HTR-8/SVneo (cell line): ENCODE results near the gene OSBPL3.

Experiments used
- DNase-seq: peaks from one replicate; pipeline ENCODE4 v3.0.0; 2011; ENCODE audit warnings: low spot score, mixed read lengths; ENCODE audit not compliant: insufficient read length
- FAIRE-seq: peaks from 2 replicates; lab custom pipeline; 2011; peaks lifted over from hg19 to GRCh38; lab: Jason Lieb, UNC

The OSBPL3 gene

GRCh38 chr7:24835643-24836042 lies 144.3 kb downstream of the OSBPL3 start:
- no peak for FAIRE-seq
- no peak for DNase-seq

GRCh38 chr7:24834128-24834798 lies 145.7 kb downstream of the OSBPL3 start:
- DNase-seq (no peak), FAIRE-seq (no peak)

GRCh38 chr7:24833549-24833948 lies 146.4 kb downstream of the OSBPL3 start:
- DNase-seq: no peak
- no peak for FAIRE-seq

GRCh38 chr7:24831240-24831639 lies 148.7 kb downstream of the OSBPL3 start:
- DNase-seq (no peak), FAIRE-seq (no peak)

- no peak for FAIRE-seq
Observed at GRCh38 chr7:24830440-24831050, 149.4 kb downstream of the OSBPL3 start.

GRCh38 chr7:24829787-24830186 lies 150.2 kb downstream of the OSBPL3 start:
- FAIRE-seq (peak; percentile 40), DNase-seq (no peak)

More at GRCh38 chr7:24830440-24831050, 149.4 kb downstream of the OSBPL3 start:
- no peak for DNase-seq

GRCh38 chr7:24828891-24829661 lies 150.9 kb downstream of the OSBPL3 start:
- FAIRE-seq: no peak
- DNase-seq: no peak

- no peak for FAIRE-seq
Observed at GRCh38 chr7:24827589-24827988, 152.4 kb downstream of the OSBPL3 start.

GRCh38 chr7:24827027-24827426 lies 153.0 kb downstream of the OSBPL3 start:
- no peak for DNase-seq
- no peak for FAIRE-seq

More at GRCh38 chr7:24827589-24827988, 152.4 kb downstream of the OSBPL3 start:
- DNase-seq: no peak

GRCh38 chr7:24826662-24827020 lies 153.3 kb downstream of the OSBPL3 start:
- no peak for FAIRE-seq
- DNase-seq: no peak

GRCh38 chr7:24825931-24826661 lies 153.9 kb downstream of the OSBPL3 start:
- no peak for FAIRE-seq
- DNase-seq: peak; percentile 59

- DNase-seq: no peak
- FAIRE-seq: no peak
Observed at GRCh38 chr7:24825381-24825794, 154.6 kb downstream of the OSBPL3 start.

GRCh38 chr7:24824896-24825295 lies 155.1 kb downstream of the OSBPL3 start:
- FAIRE-seq: no peak
- DNase-seq: no peak

GRCh38 chr7:24824400-24824799 lies 155.6 kb downstream of the OSBPL3 start:
- DNase-seq (no peak), FAIRE-seq (no peak)

- DNase-seq (no peak), FAIRE-seq (no peak)
Observed at GRCh38 chr7:24821754-24822054, 158.3 kb downstream of the OSBPL3 start.

GRCh38 chr7:24821045-24821753 lies 158.8 kb downstream of the OSBPL3 start:
- DNase-seq (peak; percentile 90), FAIRE-seq (peak; percentile 89)

- no peak for FAIRE-seq
- peak; percentile 71 for DNase-seq
Observed at GRCh38 chr7:24820730-24821044, 159.3 kb downstream of the OSBPL3 start.

GRCh38 chr7:24819916-24820689 lies 159.9 kb downstream of the OSBPL3 start:
- DNase-seq: peak; percentile 75
- FAIRE-seq: no peak

- no peak for DNase-seq
Observed at GRCh38 chr7:24817339-24817738, 162.6 kb downstream of the OSBPL3 start.

GRCh38 chr7:24816868-24817267 lies 163.1 kb downstream of the OSBPL3 start:
- FAIRE-seq: no peak
- no peak for DNase-seq

More at GRCh38 chr7:24817339-24817738, 162.6 kb downstream of the OSBPL3 start:
- no peak for FAIRE-seq
